Uterus (tissue), 2 donors: ENCODE data around the gene MFNG.

ENCODE experiments used
- CTCF ChIP-seq, 4 experiments: fragments of 200-600 bp in 2 of 4; fragments of 450-650 bp in 2 of 4; sonication (generic) in 2 of 4; IDR thresholded peaks; one replicate each; pipeline ENCODE4 v1.5.1; 2016 to 2019; ENCODE audit warnings: antibody characterized with exemption in 4 of 4, mild to moderate bottlenecking in 2 of 4, moderate library complexity in 1 of 4
- POLR2A ChIP-seq, 2 donors: fragments of 450-650 bp; IDR thresholded peaks; one replicate each; pipeline ENCODE4 v1.6.1; 2016; ENCODE audit warnings: antibody characterized with exemption in 2 of 2, mild to moderate bottlenecking in 1 of 2, moderate library complexity in 1 of 2

- TF ChIP-seq CTCF (IDR thresholded peaks at IDR 0.05) (no peak), POLR2A (IDR thresholded peaks at IDR 0.05) (no peak)
Measured at GRCh38 chr22:37419969-37420685, 66.1 kb downstream of the MFNG start.
